ENCODE results near the gene EHD4.

Gene EHD4

DNA sequence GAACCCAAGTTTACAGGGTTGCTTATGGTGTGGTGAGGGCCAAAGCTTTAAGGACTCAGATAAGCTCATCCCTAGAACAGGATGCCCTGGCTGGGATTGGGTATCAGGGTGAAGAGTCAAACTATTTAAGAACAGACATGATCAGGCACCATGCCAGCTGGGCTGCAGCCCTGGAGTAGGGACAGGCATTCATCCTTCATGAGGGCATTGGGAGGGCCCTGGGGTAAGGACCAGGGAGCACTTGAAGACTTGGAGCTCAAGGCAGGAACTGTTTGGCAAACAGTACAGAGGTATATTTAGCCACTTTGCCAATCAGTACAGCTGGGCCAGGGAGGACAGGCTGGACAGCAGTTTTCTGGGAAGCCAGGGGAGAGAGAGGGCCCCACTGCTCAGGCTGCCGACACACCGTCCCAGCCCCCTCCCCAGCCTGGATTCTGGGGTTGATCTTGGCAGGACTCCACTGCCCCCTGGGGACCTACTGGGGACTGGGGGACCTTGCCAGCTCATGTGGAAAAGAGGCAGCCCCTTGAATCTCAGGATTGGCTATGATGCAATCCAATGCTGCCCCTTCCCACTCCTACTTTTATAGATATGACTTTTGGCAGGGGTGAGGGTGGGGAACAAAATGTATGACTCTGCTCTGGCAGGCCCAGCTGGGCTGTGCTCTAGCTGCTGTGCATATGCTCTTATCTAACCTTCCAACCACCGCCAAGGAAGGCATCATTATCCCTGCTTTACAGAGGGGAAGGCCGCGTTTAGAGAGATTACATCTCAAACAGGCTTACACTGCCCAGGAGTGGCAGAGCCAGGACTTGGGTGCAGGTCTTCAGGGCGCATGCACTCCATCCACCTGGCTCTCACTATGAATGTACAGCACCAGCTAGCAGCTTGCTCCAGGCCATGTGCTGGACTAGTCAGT, 46.2 kb upstream of the EHD4 start (continued):
- TF ChIP-seq ZNF223 (tag by site-specific recombination; IDR thresholded peaks at IDR 0.05) (no peak), ZNF701 (tag by site-specific recombination; IDR thresholded peaks at IDR 0.05) (no peak), SP7 (tag by site-specific recombination; IDR thresholded peaks at IDR 0.05) (no peak), ZNF146 (tag by site-specific recombination; IDR thresholded peaks at IDR 0.05) (no peak)
- TF ChIP-seq, protein P1, sequence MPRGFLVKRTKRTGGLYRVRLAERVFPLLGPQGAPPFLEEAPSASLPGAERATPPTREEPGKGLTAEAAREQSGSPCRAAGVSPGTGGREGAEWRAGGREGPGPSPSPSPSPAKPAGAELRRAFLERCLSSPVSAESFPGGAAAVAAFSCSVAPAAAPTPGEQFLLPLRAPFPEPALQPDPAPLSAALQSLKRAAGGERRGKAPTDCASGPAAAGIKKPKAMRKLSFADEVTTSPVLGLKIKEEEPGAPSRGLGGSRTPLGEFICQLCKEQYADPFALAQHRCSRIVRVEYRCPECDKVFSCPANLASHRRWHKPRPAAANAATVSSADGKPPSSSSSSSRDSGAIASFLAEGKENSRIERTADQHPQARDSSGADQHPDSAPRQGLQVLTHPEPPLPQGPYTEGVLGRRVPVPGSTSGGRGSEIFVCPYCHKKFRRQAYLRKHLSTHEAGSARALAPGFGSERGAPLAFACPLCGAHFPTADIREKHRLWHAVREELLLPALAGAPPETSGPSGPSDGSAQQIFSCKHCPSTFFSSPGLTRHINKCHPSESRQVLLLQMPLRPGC (tag by site-specific recombination; IDR thresholded peaks at IDR 0.05), result no peak

DNA sequence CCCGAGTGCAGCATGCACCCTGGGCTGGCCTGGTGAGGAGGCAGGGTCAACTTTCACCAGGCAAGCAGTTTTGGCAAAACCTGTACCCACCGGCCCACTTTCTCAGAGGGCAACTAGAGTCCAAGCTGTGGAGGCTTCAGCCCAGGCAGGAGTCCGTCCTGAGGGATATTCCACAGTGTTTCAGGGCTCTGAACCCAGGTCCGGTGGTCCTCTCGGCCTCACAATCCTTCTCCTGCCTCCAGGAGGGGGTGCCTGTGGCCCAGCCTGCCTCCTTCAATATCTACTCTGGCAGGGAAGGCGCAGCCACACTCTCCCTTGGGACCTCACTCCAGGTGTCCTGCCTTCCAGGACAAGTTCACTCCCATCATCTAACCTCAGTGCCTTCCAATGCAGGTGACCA, 44.6 kb upstream of the EHD4 start:
- Histone ChIP-seq H3K27ac (ENCODE audit: extremely low read depth, low read depth, low read length) (no peak overlapping the region), H3K9me3 (ENCODE audit: control insufficient read depth, insufficient read depth, low read depth, low read length) (no peaks in the 10 kb centered on the region), H3K4me3 (ENCODE audit: low read depth, low read length) (no peak overlapping the region), H3K36me3 (ENCODE audit: control insufficient read depth in 2 of 2, insufficient read depth in 1 of 2, low read length in 2 of 2) (no peaks in the 10 kb centered on the region), H3K4me1 (ENCODE audit: control insufficient read depth, insufficient read depth, low read length) (no peaks in the 10 kb centered on the region)
- ChIA-PET CTCF (no interaction called here), POLR2A (no interaction called here)
- TF ChIP-seq ZNF843 (tag by site-specific recombination; IDR thresholded peaks at IDR 0.05) (no peak), ZNF366 (tag by site-specific recombination; conservative IDR thresholded peaks at IDR 0.05) (no peak), ZNF202 (tag by site-specific recombination; IDR thresholded peaks at IDR 0.05; ENCODE audit: borderline replicate concordance) (no peak), ZNF571 (tag by site-specific recombination; IDR thresholded peaks at IDR 0.05) (no peak), ZNF626 (tag by site-specific recombination; IDR thresholded peaks at IDR 0.05) (no peak), ZNF501 (tag by site-specific recombination; IDR thresholded peaks at IDR 0.05) (no peak), ZNF175 (tag by site-specific recombination; IDR thresholded peaks at IDR 0.05) (no peak), ZIC2 (tag by site-specific recombination; IDR thresholded peaks at IDR 0.05) (no peak)
- TF ChIP-seq, protein P2, sequence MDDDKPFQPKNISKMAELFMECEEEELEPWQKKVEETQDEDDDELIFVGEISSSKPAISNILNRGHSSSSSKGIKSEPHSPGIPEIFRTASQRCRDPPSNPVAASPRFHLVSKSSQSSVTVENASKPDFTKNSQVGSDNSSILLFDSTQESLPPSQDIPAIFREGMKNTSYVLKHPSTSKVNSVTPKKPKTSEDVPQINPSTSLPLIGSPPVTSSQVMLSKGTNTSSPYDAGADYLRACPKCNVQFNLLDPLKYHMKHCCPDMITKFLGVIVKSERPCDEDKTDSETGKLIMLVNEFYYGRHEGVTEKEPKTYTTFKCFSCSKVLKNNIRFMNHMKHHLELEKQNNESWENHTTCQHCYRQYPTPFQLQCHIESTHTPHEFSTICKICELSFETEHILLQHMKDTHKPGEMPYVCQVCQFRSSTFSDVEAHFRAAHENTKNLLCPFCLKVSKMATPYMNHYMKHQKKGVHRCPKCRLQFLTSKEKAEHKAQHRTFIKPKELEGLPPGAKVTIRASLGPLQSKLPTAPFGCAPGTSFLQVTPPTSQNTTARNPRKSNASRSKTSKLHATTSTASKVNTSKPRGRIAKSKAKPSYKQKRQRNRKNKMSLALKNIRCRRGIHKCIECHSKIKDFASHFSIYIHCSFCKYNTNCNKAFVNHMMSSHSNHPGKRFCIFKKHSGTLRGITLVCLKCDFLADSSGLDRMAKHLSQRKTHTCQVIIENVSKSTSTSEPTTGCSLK (tag by site-specific recombination; IDR thresholded peaks at IDR 0.05), result no peak
- TF ChIP-seq, protein P3, sequence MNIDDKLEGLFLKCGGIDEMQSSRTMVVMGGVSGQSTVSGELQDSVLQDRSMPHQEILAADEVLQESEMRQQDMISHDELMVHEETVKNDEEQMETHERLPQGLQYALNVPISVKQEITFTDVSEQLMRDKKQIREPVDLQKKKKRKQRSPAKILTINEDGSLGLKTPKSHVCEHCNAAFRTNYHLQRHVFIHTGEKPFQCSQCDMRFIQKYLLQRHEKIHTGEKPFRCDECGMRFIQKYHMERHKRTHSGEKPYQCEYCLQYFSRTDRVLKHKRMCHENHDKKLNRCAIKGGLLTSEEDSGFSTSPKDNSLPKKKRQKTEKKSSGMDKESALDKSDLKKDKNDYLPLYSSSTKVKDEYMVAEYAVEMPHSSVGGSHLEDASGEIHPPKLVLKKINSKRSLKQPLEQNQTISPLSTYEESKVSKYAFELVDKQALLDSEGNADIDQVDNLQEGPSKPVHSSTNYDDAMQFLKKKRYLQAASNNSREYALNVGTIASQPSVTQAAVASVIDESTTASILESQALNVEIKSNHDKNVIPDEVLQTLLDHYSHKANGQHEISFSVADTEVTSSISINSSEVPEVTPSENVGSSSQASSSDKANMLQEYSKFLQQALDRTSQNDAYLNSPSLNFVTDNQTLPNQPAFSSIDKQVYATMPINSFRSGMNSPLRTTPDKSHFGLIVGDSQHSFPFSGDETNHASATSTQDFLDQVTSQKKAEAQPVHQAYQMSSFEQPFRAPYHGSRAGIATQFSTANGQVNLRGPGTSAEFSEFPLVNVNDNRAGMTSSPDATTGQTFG (tag by site-specific recombination; IDR thresholded peaks at IDR 0.05; ENCODE audit: borderline replicate concordance), result no peak
- TF ChIP-seq, protein P4, sequence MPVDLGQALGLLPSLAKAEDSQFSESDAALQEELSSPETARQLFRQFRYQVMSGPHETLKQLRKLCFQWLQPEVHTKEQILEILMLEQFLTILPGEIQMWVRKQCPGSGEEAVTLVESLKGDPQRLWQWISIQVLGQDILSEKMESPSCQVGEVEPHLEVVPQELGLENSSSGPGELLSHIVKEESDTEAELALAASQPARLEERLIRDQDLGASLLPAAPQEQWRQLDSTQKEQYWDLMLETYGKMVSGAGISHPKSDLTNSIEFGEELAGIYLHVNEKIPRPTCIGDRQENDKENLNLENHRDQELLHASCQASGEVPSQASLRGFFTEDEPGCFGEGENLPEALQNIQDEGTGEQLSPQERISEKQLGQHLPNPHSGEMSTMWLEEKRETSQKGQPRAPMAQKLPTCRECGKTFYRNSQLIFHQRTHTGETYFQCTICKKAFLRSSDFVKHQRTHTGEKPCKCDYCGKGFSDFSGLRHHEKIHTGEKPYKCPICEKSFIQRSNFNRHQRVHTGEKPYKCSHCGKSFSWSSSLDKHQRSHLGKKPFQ (tag by site-specific recombination; IDR thresholded peaks at IDR 0.05), result no peak

Data from HEK293 (cell line).